HepG2 (cell line): ENCODE measurements around the gene NOP14. TPM values are rescaled to one million over a fixed set of nuclear protein-coding genes. Genes with fewer than 3 reads are reported as not detected.
A peak's percentile ranks its signal among the peaks of the same experiment; 100 is the strongest.

Experiments used
- AHR ChIP-seq: IDR thresholded peaks from 2 replicates; pipeline ENCODE4 v1.6.1; 2018; ENCODE audit warnings: missing genetic modification reagents, missing compliant biosample characterization
- GLMP ChIP-seq: sonication (generic); formaldehyde crosslinking; IDR thresholded peaks from 2 replicates; pipeline ENCODE4 v1.9.0; 2021; ENCODE audit warnings: missing genetic modification reagents, mild to moderate bottlenecking, borderline replicate concordance
- GMEB2 ChIP-seq: IDR thresholded peaks from 2 replicates; pipeline ENCODE4 v1.6.1; 2016; ENCODE audit warnings: missing biosample characterization, missing genetic modification reagents, low read depth
- HMG20A ChIP-seq: IDR thresholded peaks from 2 replicates; pipeline ENCODE4 v1.6.1; 2016; ENCODE audit warnings: borderline replicate concordance
- KDM1A ChIP-seq: IDR thresholded peaks from 2 replicates; pipeline ENCODE4 v1.6.1; 2016; ENCODE audit warnings: missing compliant biosample characterization
- KDM4B ChIP-seq: sonication (generic); formaldehyde crosslinking; IDR thresholded peaks from 2 replicates; pipeline ENCODE4 v1.4.0; 2020; ENCODE audit warnings: missing genetic modification reagents
- MED1 ChIP-seq: sonication (generic); formaldehyde crosslinking; IDR thresholded peaks from 2 replicates; pipeline ENCODE4 v1.4.0; 2020; ENCODE audit warnings: missing genetic modification reagents
- MEF2D ChIP-seq: sonication (generic); formaldehyde crosslinking; IDR thresholded peaks from 2 replicates; pipeline ENCODE4 v1.5.1; 2020; ENCODE audit warnings: mild to moderate bottlenecking, missing genetic modification reagents
- PHF5A ChIP-seq: IDR thresholded peaks from one replicate; pipeline ENCODE4 v1.6.1; 2018; ENCODE audit warnings: low read depth, missing genetic modification reagents; ENCODE audit not compliant: unreplicated experiment
- PPARG ChIP-seq: conservative IDR thresholded peaks from 2 replicates; pipeline ENCODE4 v1.6.1; 2016; ENCODE audit warnings: missing biosample characterization, missing genetic modification reagents
- RAD51 ChIP-seq: fragments of 450-650 bp; IDR thresholded peaks from 2 replicates; pipeline ENCODE4 v1.6.1; 2016; ENCODE audit warnings: borderline replicate concordance
- RARG ChIP-seq: sonication (generic); formaldehyde crosslinking; IDR thresholded peaks from 2 replicates; pipeline ENCODE4 v1.4.0; 2020; ENCODE audit warnings: low read depth, mild to moderate bottlenecking, missing genetic modification reagents
- TARDBP ChIP-seq: sonication (generic); formaldehyde crosslinking; IDR thresholded peaks from 2 replicates; pipeline ENCODE4 v1.8.0; 2022; ENCODE audit warnings: mild to moderate bottlenecking, missing genetic modification reagents
- ZBTB38 ChIP-seq: sonication (generic); formaldehyde crosslinking; IDR thresholded peaks from 2 replicates; pipeline ENCODE4 v1.5.1; 2020; ENCODE audit warnings: mild to moderate bottlenecking, missing genetic modification reagents
- ZBTB44 ChIP-seq: sonication (generic); formaldehyde crosslinking; IDR thresholded peaks from 2 replicates; pipeline ENCODE4 v1.4.0; 2020; ENCODE audit warnings: missing genetic modification reagents
- ZNF160 ChIP-seq: sonication (generic); formaldehyde crosslinking; IDR thresholded peaks from 2 replicates; pipeline ENCODE4 v1.8.0; 2022; ENCODE audit warnings: mild to moderate bottlenecking, inconsistent platforms, missing genetic modification reagents
- ZNF256 ChIP-seq: sonication (generic); formaldehyde crosslinking; conservative IDR thresholded peaks from 2 replicates; pipeline ENCODE4 v1.4.0; 2020; ENCODE audit warnings: missing genetic modification reagents
- ZNF275 ChIP-seq: sonication (generic); formaldehyde crosslinking; IDR thresholded peaks from 2 replicates; pipeline ENCODE4 v1.8.0; 2022; ENCODE audit warnings: missing genetic modification reagents, mild to moderate bottlenecking, inconsistent platforms, borderline replicate concordance
- ZNF691 ChIP-seq: sonication (generic); formaldehyde crosslinking; IDR thresholded peaks from 2 replicates; pipeline ENCODE4 v1.4.0; 2020; ENCODE audit warnings: missing genetic modification reagents, low read depth, mild to moderate bottlenecking, borderline replicate concordance
- ZNF710 ChIP-seq: sonication (generic); formaldehyde crosslinking; IDR thresholded peaks from 2 replicates; pipeline ENCODE4 v1.5.0; 2020; ENCODE audit warnings: mild to moderate bottlenecking, missing genetic modification reagents, borderline replicate concordance
- ZNF841 ChIP-seq: sonication (generic); formaldehyde crosslinking; IDR thresholded peaks from 2 replicates; pipeline ENCODE4 v1.8.1; 2023; ENCODE audit warnings: missing genetic modification reagents, borderline replicate concordance
- ZNF850 ChIP-seq: sonication (generic); formaldehyde crosslinking; conservative IDR thresholded peaks from 2 replicates; pipeline ENCODE4 v1.9.0; 2021; ENCODE audit warnings: mild to moderate bottlenecking, missing genetic modification reagents
- polyA plus RNA-seq, 8 experiments: library from polyadenylated mRNA; depleted of rRNA in 3 of 8; stranded (reverse) in 7 of 8; unstranded in 1 of 8; fragments of >200 nt; fragmentation: Illumina TruSeq in 4 of 8; extraction: Trizol in 4 of 8; gene quantifications; 2 replicates each; pipeline versions ENCODE4 v1.2.1 to v1.2.3, GENCODE V29; 2011 to 2016; ENCODE audit warnings: low read depth in 4 of 8, missing spikeins in 1 of 8, mixed read lengths in 1 of 8; ENCODE audit not compliant: insufficient read depth in 1 of 8
- total RNA-seq, 5 experiments: library from RNA; depleted of rRNA; stranded (reverse); fragments of >200 nt; fragmentation: Illumina TruSeq; extraction: Trizol; gene quantifications; 2 replicates each; pipeline ENCODE4 v1.2.3, GENCODE V29; 2016; ENCODE audit warnings: low read depth in 1 of 5

NOP14 gene
- total and polyA plus RNA-seq, 2 of the 13 experiments (the other 11 are each of a cell fraction or from before 2014, with no cell fraction given): 6.9 to 47.9 TPM

- 0 out of 2 replicates have a peak, but pooled peaks have one; percentile 45 for TF ChIP-seq ZNF710 (CRISPR knock-in tag)
- no peak for TF ChIP-seq GLMP (CRISPR knock-in tag)
- no peak; the same call in 1 of the 2 replicates for TF ChIP-seq ZNF275 (CRISPR knock-in tag)
- no peak for TF ChIP-seq ZNF850 (CRISPR knock-in tag)
- TF ChIP-seq HMG20A (CRISPR knock-in tag): peak; percentile 87; the same call in 1 of the 2 replicates
- TF ChIP-seq AHR (CRISPR knock-in tag): no peak
- no peak for TF ChIP-seq ZNF256
- TF ChIP-seq RARG (CRISPR knock-in tag): no peak
- peak; percentile 54; the same call in 1 of the 2 replicates for TF ChIP-seq KDM4B (CRISPR knock-in tag)
- peak; percentile 77 for TF ChIP-seq PPARG (CRISPR knock-in tag)
- TF ChIP-seq RAD51: no peak
- TF ChIP-seq ZNF691 (CRISPR knock-in tag): no peak
- TF ChIP-seq GMEB2 (CRISPR knock-in tag): no peak
- no peak for TF ChIP-seq ZBTB44 (CRISPR knock-in tag)
- no peak for TF ChIP-seq PHF5A (CRISPR knock-in tag)
- no peak for TF ChIP-seq ZNF841 (CRISPR knock-in tag)
- peak; percentile 91 for TF ChIP-seq MEF2D
- peak; percentile 80; the same call in 1 of the 2 replicates for TF ChIP-seq ZBTB38 (CRISPR knock-in tag)
- TF ChIP-seq KDM1A: no peak
- peak; percentile 95; the same call in 1 of the 2 replicates for TF ChIP-seq TARDBP (CRISPR knock-in tag)
- TF ChIP-seq MED1: peak; percentile 91
- TF ChIP-seq ZNF160: no peak
These were observed 25.9 kb downstream of the NOP14 start (continued) for GRCh38 chr4:2937146-2937857.
